ENCODE measurements around the gene STAU1. TPM values are rescaled to one million over a fixed set of nuclear protein-coding genes. Genes with fewer than 3 reads are reported as not detected.
"Not testable (repeated sequence)": the region's sequence is repeated elsewhere in the genome, so short reads cannot be mapped to it uniquely, and the experiment has no call there.

STAU1 gene
- total RNA-seq, 1 donor from 2014 or later = 27.1 TPM

GRCh38 chr20:49210101-49210756 is 22.1 kb upstream of the STAU1 start:
- Histone ChIP-seq H3K4me3 (ENCODE audit: low read length in 3 of 3) (no peak overlapping the region), H3K9ac (ENCODE audit: low read depth in 1 of 3, low read length in 3 of 3) (no peak overlapping the region), H3K4me1 (ENCODE audit: control insufficient read depth in 3 of 3, insufficient read depth in 3 of 3, low read length in 3 of 3) (no peaks in the 10 kb centered on the region), H3K27me3 (ENCODE audit: control insufficient read depth in 3 of 3, insufficient read depth in 3 of 3, low read length in 3 of 3) (no peaks in the 10 kb centered on the region), H3K9me3 (ENCODE audit: control insufficient read depth in 3 of 3, low read length in 3 of 3) (no peaks in the 10 kb centered on the region), H3K27ac (ENCODE audit: low read depth, low read length) (no peak overlapping the region), H3K36me3 (ENCODE audit: control insufficient read depth in 3 of 3, insufficient read depth in 3 of 3, low read length in 3 of 3) (no peaks in the 10 kb centered on the region)

GRCh38 chr20:49207076-49207475 is 18.9 kb upstream of the STAU1 start:
- Histone ChIP-seq H3K4me3 (ENCODE audit: low read length in 3 of 3) (no peak overlapping the region), H3K27me3 (ENCODE audit: control insufficient read depth in 3 of 3, insufficient read depth in 3 of 3, low read length in 3 of 3) (no peaks in the 10 kb centered on the region), H3K36me3 (ENCODE audit: control insufficient read depth in 3 of 3, insufficient read depth in 3 of 3, low read length in 3 of 3) (no peaks in the 10 kb centered on the region), H3K27ac (ENCODE audit: low read depth, low read length) (no peak overlapping the region), H3K9me3 (ENCODE audit: control insufficient read depth in 3 of 3, low read length in 3 of 3) (no peaks in the 10 kb centered on the region), H3K4me1 (ENCODE audit: control insufficient read depth in 3 of 3, insufficient read depth in 3 of 3, low read length in 3 of 3) (no peaks in the 10 kb centered on the region), H3K9ac (ENCODE audit: low read depth in 1 of 3, low read length in 3 of 3) (no peak overlapping the region)

GRCh38 chr20:49203746-49204145 is 15.6 kb upstream of the STAU1 start:
- no peaks in the 10 kb centered on the region for H3K27me3 ChIP-seq (ENCODE audit: control insufficient read depth in 3 of 3, insufficient read depth in 3 of 3, low read length in 3 of 3)
- no peak overlapping the region for H3K27ac ChIP-seq (ENCODE audit: low read depth, low read length)
- no peak overlapping the region for H3K4me3 ChIP-seq (ENCODE audit: low read length in 3 of 3)
- H3K9ac ChIP-seq (ENCODE audit: low read depth in 1 of 3, low read length in 3 of 3) = no peak overlapping the region
- H3K36me3 ChIP-seq (ENCODE audit: control insufficient read depth in 3 of 3, insufficient read depth in 3 of 3, low read length in 3 of 3) = no peaks in the 10 kb centered on the region
- no peaks in the 10 kb centered on the region for H3K4me1 ChIP-seq (ENCODE audit: control insufficient read depth in 3 of 3, insufficient read depth in 3 of 3, low read length in 3 of 3)
- H3K9me3 ChIP-seq (ENCODE audit: control insufficient read depth in 3 of 3, low read length in 3 of 3) = no peaks in the 10 kb centered on the region

GRCh38 chr20:49203011-49203410 is 14.9 kb upstream of the STAU1 start:
- H3K9me3 ChIP-seq (ENCODE audit: control insufficient read depth in 3 of 3, low read length in 3 of 3) = no peaks in the 10 kb centered on the region
- H3K36me3 ChIP-seq (ENCODE audit: control insufficient read depth in 3 of 3, insufficient read depth in 3 of 3, low read length in 3 of 3) = no peaks in the 10 kb centered on the region
- H3K4me3 ChIP-seq (ENCODE audit: low read length in 3 of 3) = no peak overlapping the region
- H3K27ac ChIP-seq (ENCODE audit: low read depth, low read length) = no peak overlapping the region
- no peaks in the 10 kb centered on the region for H3K4me1 ChIP-seq (ENCODE audit: control insufficient read depth in 3 of 3, insufficient read depth in 3 of 3, low read length in 3 of 3)
- H3K9ac ChIP-seq (ENCODE audit: low read depth in 1 of 3, low read length in 3 of 3) = no peak overlapping the region
- no peaks in the 10 kb centered on the region for H3K27me3 ChIP-seq (ENCODE audit: control insufficient read depth in 3 of 3, insufficient read depth in 3 of 3, low read length in 3 of 3)

- no peaks in the 10 kb centered on the region for H3K36me3 ChIP-seq (ENCODE audit: control insufficient read depth in 3 of 3, insufficient read depth in 3 of 3, low read length in 3 of 3)
- no peaks in the 10 kb centered on the region for H3K27me3 ChIP-seq (ENCODE audit: control insufficient read depth in 3 of 3, insufficient read depth in 3 of 3, low read length in 3 of 3)
- H3K4me3 ChIP-seq (ENCODE audit: low read length in 3 of 3) = no peak overlapping the region
- no peaks in the 10 kb centered on the region for H3K4me1 ChIP-seq (ENCODE audit: control insufficient read depth in 3 of 3, insufficient read depth in 3 of 3, low read length in 3 of 3)
- H3K9ac ChIP-seq (ENCODE audit: low read depth in 1 of 3, low read length in 3 of 3) = no peak overlapping the region
- H3K9me3 ChIP-seq (ENCODE audit: control insufficient read depth in 3 of 3, low read length in 3 of 3) = no peaks in the 10 kb centered on the region
- no peak overlapping the region for H3K27ac ChIP-seq (ENCODE audit: low read depth, low read length)
These were observed 11.7 kb upstream of the STAU1 start for GRCh38 chr20:49199729-49200293.

GRCh38 chr20:49192944-49193518 is 4.9 kb upstream of the STAU1 start:
- H3K9me3 ChIP-seq (ENCODE audit: control insufficient read depth in 3 of 3, low read length in 3 of 3); H3K27me3 ChIP-seq (ENCODE audit: control insufficient read depth in 3 of 3, insufficient read depth in 3 of 3, low read length in 3 of 3); H3K9ac ChIP-seq (ENCODE audit: low read depth in 1 of 3, low read length in 3 of 3); H3K4me3 ChIP-seq (ENCODE audit: low read length in 3 of 3); H3K27ac ChIP-seq (ENCODE audit: low read depth, low read length); H3K36me3 ChIP-seq (ENCODE audit: control insufficient read depth in 3 of 3, insufficient read depth in 3 of 3, low read length in 3 of 3); H3K4me1 ChIP-seq (ENCODE audit: control insufficient read depth in 3 of 3, insufficient read depth in 3 of 3, low read length in 3 of 3): not testable (repeated sequence)

- Histone ChIP-seq H3K9ac (ENCODE audit: low read depth in 1 of 3, low read length in 3 of 3) (peak overlapping the region; percentile 77 to 94 (median 87)), H3K27me3 (ENCODE audit: control insufficient read depth in 3 of 3, insufficient read depth in 3 of 3, low read length in 3 of 3) (no peaks in the 10 kb centered on the region), H3K9me3 (ENCODE audit: control insufficient read depth in 3 of 3, low read length in 3 of 3) (no peaks in the 10 kb centered on the region), H3K27ac (ENCODE audit: low read depth, low read length) (peak overlapping the region; percentile 80), H3K4me3 (ENCODE audit: low read length in 3 of 3) (peak overlapping the region; percentile 61 to 89 (median 83)), H3K36me3 (ENCODE audit: control insufficient read depth in 3 of 3, insufficient read depth in 3 of 3, low read length in 3 of 3) (no peaks in the 10 kb centered on the region), H3K4me1 (ENCODE audit: control insufficient read depth in 3 of 3, insufficient read depth in 3 of 3, low read length in 3 of 3) (peaks cover 3 to 13% (median 11%) of the 10 kb centered on the region in 3 donors)
These were observed 744 bp downstream of the STAU1 start for GRCh38 chr20:49187330-49187850.

GRCh38 chr20:49186535-49187329 is 1.4 kb downstream of the STAU1 start:
- H3K9ac ChIP-seq (ENCODE audit: low read depth in 1 of 3, low read length in 3 of 3) = peak overlapping the region; percentile 77 to 94 (median 87)
- peak overlapping the region; percentile 80 for H3K27ac ChIP-seq (ENCODE audit: low read depth, low read length)
- no peaks in the 10 kb centered on the region for H3K27me3 ChIP-seq (ENCODE audit: control insufficient read depth in 3 of 3, insufficient read depth in 3 of 3, low read length in 3 of 3)
- H3K9me3 ChIP-seq (ENCODE audit: control insufficient read depth in 3 of 3, low read length in 3 of 3) = no peaks in the 10 kb centered on the region
- peaks cover 3 to 13% (median 11%) of the 10 kb centered on the region in 3 donors for H3K4me1 ChIP-seq (ENCODE audit: control insufficient read depth in 3 of 3, insufficient read depth in 3 of 3, low read length in 3 of 3)
- H3K4me3 ChIP-seq (ENCODE audit: low read length in 3 of 3) = peak overlapping the region; percentile 61 to 89 (median 83)
- H3K36me3 ChIP-seq (ENCODE audit: control insufficient read depth in 3 of 3, insufficient read depth in 3 of 3, low read length in 3 of 3) = no peaks in the 10 kb centered on the region

- no peaks in the 10 kb centered on the region for H3K27me3 ChIP-seq (ENCODE audit: control insufficient read depth in 3 of 3, insufficient read depth in 3 of 3, low read length in 3 of 3)
- no peak overlapping the region for H3K4me3 ChIP-seq (ENCODE audit: low read length in 3 of 3)
- no peaks in the 10 kb centered on the region for H3K36me3 ChIP-seq (ENCODE audit: control insufficient read depth in 3 of 3, insufficient read depth in 3 of 3, low read length in 3 of 3)
- H3K9me3 ChIP-seq (ENCODE audit: control insufficient read depth in 3 of 3, low read length in 3 of 3) = no peaks in the 10 kb centered on the region
- H3K4me1 ChIP-seq (ENCODE audit: control insufficient read depth in 3 of 3, insufficient read depth in 3 of 3, low read length in 3 of 3) = peaks cover 3 to 13% (median 11%) of the 10 kb centered on the region in 3 donors
- no peak overlapping the region for H3K9ac ChIP-seq (ENCODE audit: low read depth in 1 of 3, low read length in 3 of 3)
- peak overlapping the region; percentile 80 for H3K27ac ChIP-seq (ENCODE audit: low read depth, low read length)
These were observed 2.9 kb downstream of the STAU1 start for GRCh38 chr20:49185071-49185761.

Data from skeletal muscle tissue (tissue), 4 donors.